ENCODE data around the gene PCGF2.

DNA sequence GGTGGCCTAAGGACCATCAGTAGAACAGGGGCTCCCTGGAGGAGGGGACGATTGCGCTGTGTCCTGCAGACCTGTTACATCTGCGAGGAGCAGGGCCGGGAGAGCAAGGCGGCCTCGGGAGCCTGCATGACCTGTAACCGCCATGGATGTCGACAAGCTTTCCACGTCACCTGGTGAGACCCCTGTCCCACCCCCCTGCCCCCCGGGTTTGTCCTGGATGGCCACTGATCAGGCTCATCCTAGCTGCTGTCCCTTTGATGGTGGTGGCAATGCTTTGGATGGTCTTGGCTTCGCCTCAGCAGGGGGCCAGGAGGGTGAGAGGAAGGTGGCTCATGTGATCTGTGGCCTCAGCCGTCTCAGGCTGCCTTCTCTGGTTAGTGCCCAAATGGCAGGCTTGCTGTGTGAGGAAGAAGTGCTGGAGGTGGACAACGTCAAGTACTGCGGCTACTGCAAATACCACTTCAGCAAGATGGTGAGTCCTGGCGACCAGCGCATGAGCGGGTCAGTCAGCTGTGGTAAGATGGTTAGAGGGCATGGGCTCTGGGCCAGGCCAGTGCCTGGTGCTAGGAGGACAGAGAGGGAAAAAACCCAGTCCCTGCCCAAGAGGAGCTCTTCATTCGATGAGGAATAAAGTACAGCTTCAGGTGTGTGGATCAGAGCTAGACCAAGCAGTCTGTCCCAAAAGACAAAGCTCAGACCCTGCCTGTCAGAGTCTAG lies 38.9 kb downstream of the PCGF2 start:
- TF ChIP-seq, protein P1, sequence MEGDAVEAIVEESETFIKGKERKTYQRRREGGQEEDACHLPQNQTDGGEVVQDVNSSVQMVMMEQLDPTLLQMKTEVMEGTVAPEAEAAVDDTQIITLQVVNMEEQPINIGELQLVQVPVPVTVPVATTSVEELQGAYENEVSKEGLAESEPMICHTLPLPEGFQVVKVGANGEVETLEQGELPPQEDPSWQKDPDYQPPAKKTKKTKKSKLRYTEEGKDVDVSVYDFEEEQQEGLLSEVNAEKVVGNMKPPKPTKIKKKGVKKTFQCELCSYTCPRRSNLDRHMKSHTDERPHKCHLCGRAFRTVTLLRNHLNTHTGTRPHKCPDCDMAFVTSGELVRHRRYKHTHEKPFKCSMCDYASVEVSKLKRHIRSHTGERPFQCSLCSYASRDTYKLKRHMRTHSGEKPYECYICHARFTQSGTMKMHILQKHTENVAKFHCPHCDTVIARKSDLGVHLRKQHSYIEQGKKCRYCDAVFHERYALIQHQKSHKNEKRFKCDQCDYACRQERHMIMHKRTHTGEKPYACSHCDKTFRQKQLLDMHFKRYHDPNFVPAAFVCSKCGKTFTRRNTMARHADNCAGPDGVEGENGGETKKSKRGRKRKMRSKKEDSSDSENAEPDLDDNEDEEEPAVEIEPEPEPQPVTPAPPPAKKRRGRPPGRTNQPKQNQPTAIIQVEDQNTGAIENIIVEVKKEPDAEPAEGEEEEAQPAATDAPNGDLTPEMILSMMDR (IDR thresholded peaks at IDR 0.05; ENCODE audit: low read length) = no peak
- TF ChIP-seq EZH2 (IDR thresholded peaks at IDR 0.05; ENCODE audit: borderline replicate concordance, low read length) = no peak

Data from OCI-LY1 (cell line).